Measurements from ENCODE around the gene ECE1. TPM values are rescaled to one million over a fixed set of nuclear protein-coding genes. Genes with fewer than 3 reads are reported as not detected.

Gene ECE1
- total and polyA plus RNA-seq, 2 of the 8 experiments (the other 6 are each of a cell fraction or from before 2014, with no cell fraction given) = 21.4 to 36.8 TPM

GRCh38 chr1:21175324-21175669 is 115.0 kb downstream of the ECE1 start (continued):
- no peak for TF ChIP-seq SIN3A (conservative IDR thresholded peaks at IDR 0.05 in 1 of 2, IDR thresholded peaks at IDR 0.05 in 1 of 2; ENCODE audit: low read depth in 1 of 2, low read length in 2 of 2)
- no peak for TF ChIP-seq PHF8 (conservative IDR thresholded peaks at IDR 0.05; ENCODE audit: low read depth, low read length)
- no peak for TF ChIP-seq SP4 (IDR thresholded peaks at IDR 0.05; ENCODE audit: low read length)
- TF ChIP-seq SAP30 (IDR thresholded peaks at IDR 0.05; ENCODE audit: insufficient read depth, insufficient replicate concordance, low read length) = no peak
- no peak for TF ChIP-seq SP1 (IDR thresholded peaks at IDR 0.05; ENCODE audit: low read depth, low read length)
- TF ChIP-seq TCF12 (IDR thresholded peaks at IDR 0.05; ENCODE audit: low read depth, low read length) = no peak
- no peak for TF ChIP-seq RAD21 (IDR thresholded peaks at IDR 0.05 in 1 of 2, conservative IDR thresholded peaks at IDR 0.05 in 1 of 2; ENCODE audit: low read depth in 2 of 2, low read length in 2 of 2)
